Common myeloid progenitor, CD34-positive (primary cell): Measurements from ENCODE around the gene CNOT3.
A peak's percentile ranks its signal among the peaks of the same experiment; 100 is the strongest.
"Not testable (repeated sequence)": the region's sequence is repeated elsewhere in the genome, so short reads cannot be mapped to it uniquely, and the experiment has no call there.

Experiments used
- CTCF ChIA-PET: fragments of 350-600 bp; sonication (Branson Sonifier 250); formaldehyde crosslinking; loops from one replicate; lab custom pipeline; 2021; ENCODE audit warnings: antibody characterized with exemption; lab: Charles Lee
- POLR2A ChIA-PET: fragments of 350-600 bp; sonication (Branson Sonifier 250); formaldehyde crosslinking; loops from one replicate; lab custom pipeline; 2021; ENCODE audit warnings: antibody characterized with exemption; lab: Charles Lee
- DNase-seq, 3 donors: peaks; one replicate each; pipeline versions ENCODE4 v3.0.0 to v3.0.0-alpha.2; 2013
- H3K27ac ChIP-seq, 2 experiments: 1 replicate in 1 of 2; 2 replicates in 1 of 2; pipeline ENCODE4 v1.7.0; 2013; ENCODE audit warnings: inconsistent platforms in 2 of 2, low read length in 2 of 2, mild to moderate bottlenecking in 2 of 2, low read depth in 1 of 2, moderate library complexity in 1 of 2; ENCODE audit not compliant: severe bottlenecking in 2 of 2, insufficient read depth in 1 of 2, poor library complexity in 1 of 2
- H3K27me3 ChIP-seq, 5 experiments: replicated peaks in 2 of 5; 1 replicate in 3 of 5; 2 replicates in 2 of 5; pipeline versions ENCODE4 v1.6.1 to v1.7.0; 2013; ENCODE audit warnings: low read length in 4 of 5, mild to moderate bottlenecking in 2 of 5, moderate library complexity in 2 of 5, inconsistent platforms in 1 of 5; ENCODE audit not compliant: insufficient read depth in 5 of 5, control insufficient read depth in 4 of 5
- H3K36me3 ChIP-seq, 4 experiments: 1 replicate in 2 of 4; 2 replicates in 2 of 4; pipeline versions ENCODE4 v1.6.1 to v1.7.0; 2013; ENCODE audit warnings: low read length in 3 of 4, control low read depth in 1 of 4, mild to moderate bottlenecking in 1 of 4; ENCODE audit not compliant: control insufficient read depth in 4 of 4, insufficient read depth in 4 of 4
- H3K4me1 ChIP-seq, 4 experiments: 1 replicate in 3 of 4; 2 replicates in 1 of 4; pipeline versions ENCODE4 v1.6.1 to v1.7.1; 2013; ENCODE audit warnings: low read length in 3 of 4, mild to moderate bottlenecking in 3 of 4, control low read depth in 1 of 4, inconsistent platforms in 1 of 4, moderate library complexity in 1 of 4; ENCODE audit not compliant: control insufficient read depth in 4 of 4, insufficient read depth in 4 of 4; ENCODE audit errors: control extremely low read depth in 1 of 4
- H3K4me3 ChIP-seq, 7 experiments: 1 replicate in 4 of 7; 2 replicates in 3 of 7; pipeline versions ENCODE4 v1.5.1 to v1.7.0; 2013; ENCODE audit warnings: mild to moderate bottlenecking in 7 of 7, low read length in 6 of 7, moderate library complexity in 6 of 7, inconsistent platforms in 2 of 7, low read depth in 2 of 7, control low read depth in 1 of 7; ENCODE audit not compliant: insufficient read depth in 4 of 7, control insufficient read depth in 1 of 7; ENCODE audit errors: extremely low read depth in 1 of 7
- H3K9me3 ChIP-seq, 5 experiments: 1 replicate in 4 of 5; 2 replicates in 1 of 5; pipeline versions ENCODE4 v1.6.1 to v1.7.1; 2013; ENCODE audit warnings: low read length in 4 of 5, mild to moderate bottlenecking in 2 of 5, inconsistent platforms in 1 of 5, low read depth in 1 of 5, moderate library complexity in 1 of 5; ENCODE audit not compliant: control insufficient read depth in 4 of 5, insufficient read depth in 2 of 5; ENCODE audit errors: control extremely low read depth in 1 of 5
- WGBS: methylation state at CpG from one replicate; pipeline ENCODE4 v1.1.5; 2013; ENCODE audit not compliant: insufficient coverage; 5-methylcytosine and 5-hydroxymethylcytosine counted together

The CNOT3 gene

DNA sequence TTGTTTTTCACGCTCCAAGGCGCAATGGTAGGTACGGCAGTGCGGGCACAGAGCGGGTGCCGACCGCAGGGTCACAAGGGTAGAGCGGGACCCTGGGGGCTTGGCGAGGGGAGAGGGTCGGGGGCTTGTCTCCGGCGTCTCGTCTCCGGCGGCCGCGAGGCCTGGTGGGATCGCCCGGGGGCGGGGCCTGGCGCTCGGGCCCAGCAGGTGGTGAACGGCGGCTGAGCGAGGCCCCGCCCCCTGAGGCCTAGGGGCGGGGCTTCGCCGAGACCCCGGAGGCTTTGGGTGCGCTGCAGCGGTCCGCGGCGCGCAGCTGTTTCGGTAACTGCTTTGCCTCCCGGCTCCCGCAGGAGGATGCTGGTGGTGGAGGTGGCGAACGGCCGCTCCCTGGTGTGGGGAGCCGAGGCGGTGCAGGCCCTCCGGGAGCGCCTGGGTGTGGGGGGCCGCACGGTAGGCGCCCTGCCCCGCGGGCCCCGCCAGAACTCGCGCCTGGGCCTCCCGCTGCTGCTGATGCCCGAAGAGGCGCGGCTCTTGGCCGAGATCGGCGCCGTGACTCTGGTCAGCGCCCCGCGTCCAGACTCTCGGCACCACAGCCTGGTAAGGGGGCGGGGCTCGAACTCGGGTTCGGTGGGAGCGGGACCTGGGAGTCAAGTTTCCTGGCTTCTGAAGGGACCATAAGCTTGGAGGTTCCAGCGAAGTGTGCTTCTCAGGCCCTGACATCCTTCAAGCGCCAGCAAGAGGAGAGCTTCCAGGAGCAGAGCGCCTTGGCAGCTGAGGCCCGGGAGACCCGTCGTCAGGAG lies 53.6 kb downstream of the CNOT3 start, which contains the start of gene TSEN34:
TSEN34 (plus strand) TSS at position 298 of the 800 bp plus-strand sequence; CDS start at position 355, 57 bp downstream.
- Histone ChIP-seq H3K4me3 (peak within 1 kb of the TSS; percentile 67 to 94 (median 81)), H3K36me3 (peaks cover 6 to 34% (median 22%) of the 10 kb centered on the region in 4 experiments), H3K4me1 (peaks cover 4 to 37% (median 32%) of the 10 kb centered on the region in 4 experiments), H3K9me3 (no peaks in the 10 kb centered on the region), H3K27me3 (no peaks in the 10 kb centered on the region), H3K27ac (peak within 1 kb of the TSS; percentile 96 to 98)
- POLR2A ChIA-PET, result interaction anchor here (0.8 to 6.0 kb wide), 5 partner anchors 9 to 19 kb away, joined by 3 to 95 read pairs (median 5); partner anchors contain the start of gene RPS9
- CTCF ChIA-PET, result interaction anchor here (1.3 to 2.7 kb wide), 4 partner anchors 11 to 75 kb away, joined by 3 to 13 read pairs (median 6); no protein-coding TSS in a partner anchor
- peak in 2 of 3 donors; percentile 88 to 92 for DNase-seq
- 0% methylated on average over 58 of the region's 77 CpGs for WGBS

DNA sequence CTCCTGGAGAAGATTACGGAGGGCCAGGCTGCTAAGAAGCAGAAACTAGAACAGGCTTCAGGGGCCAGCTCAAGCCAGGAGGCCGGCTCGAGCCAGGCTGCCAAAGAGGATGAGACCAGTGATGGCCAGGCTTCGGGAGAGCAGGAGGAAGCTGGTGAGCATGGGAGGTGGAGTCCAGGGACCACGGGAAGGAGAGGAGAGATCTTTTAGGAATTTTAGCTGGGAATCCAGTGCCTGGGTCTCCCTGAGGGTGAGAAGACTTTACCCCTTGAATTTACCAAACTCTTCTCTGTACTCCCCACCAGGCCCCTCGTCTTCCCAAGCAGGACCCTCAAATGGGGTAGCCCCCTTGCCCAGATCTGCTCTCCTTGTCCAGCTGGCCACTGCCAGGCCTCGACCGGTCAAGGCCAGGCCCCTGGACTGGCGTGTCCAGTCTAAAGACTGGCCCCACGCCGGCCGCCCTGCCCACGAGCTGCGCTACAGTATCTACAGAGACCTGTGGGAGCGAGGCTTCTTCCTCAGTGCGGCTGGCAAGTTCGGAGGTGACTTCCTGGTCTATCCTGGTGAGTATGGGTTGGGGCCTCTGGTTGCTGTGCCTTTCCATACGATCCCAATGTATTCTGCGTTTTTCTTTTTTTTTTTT lies 54.4 kb downstream of the CNOT3 start:
- ChIA-PET CTCF (interaction anchor here (0.7 to 2.7 kb wide), 5 partner anchors 11 to 74 kb away, joined by 3 to 13 read pairs (median 4); no protein-coding TSS in a partner anchor), POLR2A (interaction anchor here (0.8 to 6.0 kb wide), 5 partner anchors 8 to 18 kb away, joined by 3 to 95 read pairs (median 5); partner anchors contain the start of gene RPS9)
- Histone ChIP-seq H3K27ac (peak overlapping the region; percentile 96 to 98), H3K4me3 (peak overlapping the region; percentile 67 to 94 (median 81)), H3K9me3 (no peaks in the 10 kb centered on the region), H3K36me3 (peaks cover 3 to 27% (median 15%) of the 10 kb centered on the region in 4 experiments), H3K4me1 (peaks cover 4 to 32% (median 30%) of the 10 kb centered on the region in 4 experiments), H3K27me3 (no peaks in the 10 kb centered on the region)
- no peak for DNase-seq
- WGBS, result 70% methylated on average over 17 of the region's 19 CpGs

DNA sequence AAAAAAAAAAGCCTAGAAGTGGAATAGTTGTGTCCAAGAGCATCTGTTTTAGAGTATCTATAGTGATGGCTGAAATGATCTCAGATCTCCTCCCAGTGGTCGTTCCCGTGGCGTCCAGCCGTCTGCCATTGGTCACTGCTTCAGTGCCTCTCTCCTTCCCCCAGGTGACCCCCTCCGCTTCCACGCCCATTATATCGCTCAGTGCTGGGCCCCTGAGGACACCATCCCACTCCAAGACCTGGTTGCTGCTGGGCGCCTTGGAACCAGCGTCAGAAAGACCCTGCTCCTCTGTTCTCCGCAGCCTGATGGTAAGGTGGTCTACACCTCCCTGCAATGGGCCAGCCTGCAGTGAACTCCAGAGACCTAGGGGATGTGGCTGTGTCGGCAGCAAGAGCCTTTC lies 55.4 kb downstream of the CNOT3 start:
- 88% methylated on average over 10 of the region's 11 CpGs for WGBS
- POLR2A ChIA-PET, result no interaction called here
- peaks cover 3 to 23% (median 16%) of the 10 kb centered on the region in 4 experiments for H3K36me3 ChIP-seq
- H3K9me3 ChIP-seq, result no peaks in the 10 kb centered on the region
- peaks cover 0 to 21% (median 20%) of the 10 kb centered on the region in 4 experiments for H3K4me1 ChIP-seq
- CTCF ChIA-PET, result interaction anchor here (0.7 to 2.7 kb wide), 4 partner anchors 10 to 42 kb away, joined by 4 to 13 read pairs (median 6); no protein-coding TSS in a partner anchor
- no peak overlapping the region for H3K27ac ChIP-seq
- H3K27me3 ChIP-seq, result no peaks in the 10 kb centered on the region
- no peak for DNase-seq
- H3K4me3 ChIP-seq, result no peak overlapping the region

DNA sequence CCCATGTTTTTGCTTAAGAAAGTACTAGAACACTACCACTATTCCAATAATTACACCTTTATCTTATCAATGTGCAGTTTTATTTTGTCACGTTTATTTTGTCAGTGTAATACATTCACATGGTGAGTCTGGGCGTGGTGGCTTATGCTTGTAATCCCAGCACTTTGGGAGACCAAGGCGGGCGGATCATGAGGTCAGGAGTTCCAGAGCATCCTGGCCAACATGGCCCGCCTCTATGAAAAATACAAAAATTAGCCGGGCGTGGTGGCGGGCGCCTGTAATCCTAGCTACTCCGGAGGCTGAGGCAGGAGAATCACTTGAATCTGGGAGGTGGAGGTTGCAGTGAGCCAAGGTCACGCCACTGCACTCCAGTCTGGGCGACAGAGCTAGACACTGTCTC lies 56.9 kb downstream of the CNOT3 start:
- Histone ChIP-seq H3K4me1 (peaks cover 0 to 17% (median 14%) of the 10 kb centered on the region in 4 experiments), H3K36me3 (peaks cover 3 to 23% (median 16%) of the 10 kb centered on the region in 4 experiments)
- H3K27ac ChIP-seq, POLR2A ChIA-PET, H3K9me3 ChIP-seq, H3K4me3 ChIP-seq, H3K27me3 ChIP-seq, DNase-seq, CTCF ChIA-PET: not testable (repeated sequence)
- 100% methylated on average over 12 of the region's 12 CpGs for WGBS

DNA sequence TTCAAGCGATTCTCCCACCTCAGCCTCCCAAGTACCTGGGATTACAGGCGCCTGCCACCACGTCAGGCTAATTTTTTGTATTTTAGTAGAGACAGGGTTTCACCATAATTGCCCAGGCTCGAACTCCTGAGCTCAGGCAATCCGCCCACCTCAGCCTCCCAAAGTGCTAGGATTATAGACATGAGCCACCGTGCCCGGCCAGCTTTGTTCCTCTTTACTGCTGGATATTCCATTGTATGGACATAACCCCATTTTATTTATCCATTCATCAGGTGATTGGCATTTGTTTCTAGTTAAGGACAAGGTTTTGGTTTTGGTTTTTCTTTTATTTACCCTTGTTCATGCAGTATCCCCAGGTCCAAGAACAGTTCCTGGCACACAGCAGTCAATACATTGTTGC lies 59.0 kb downstream of the CNOT3 start:
- peaks cover 3 to 27% (median 21%) of the 10 kb centered on the region in 4 experiments for H3K36me3 ChIP-seq
- H3K4me1 ChIP-seq, result peaks cover 3 to 26% (median 20%) of the 10 kb centered on the region in 4 experiments
- ChIA-PET POLR2A (no interaction called here), CTCF (interaction anchor here (1.1 to 1.5 kb wide), 3 partner anchors 9 to 11 kb away, joined by 3 to 5 read pairs (median 4); no protein-coding TSS in a partner anchor)
- DNase-seq, result no peak
- 100% methylated on average over 2 of the region's 7 CpGs for WGBS
- H3K4me3 ChIP-seq, result no peak overlapping the region
- no peaks in the 10 kb centered on the region for H3K27me3 ChIP-seq
- no peak overlapping the region for H3K27ac ChIP-seq
- no peaks in the 10 kb centered on the region for H3K9me3 ChIP-seq

DNA sequence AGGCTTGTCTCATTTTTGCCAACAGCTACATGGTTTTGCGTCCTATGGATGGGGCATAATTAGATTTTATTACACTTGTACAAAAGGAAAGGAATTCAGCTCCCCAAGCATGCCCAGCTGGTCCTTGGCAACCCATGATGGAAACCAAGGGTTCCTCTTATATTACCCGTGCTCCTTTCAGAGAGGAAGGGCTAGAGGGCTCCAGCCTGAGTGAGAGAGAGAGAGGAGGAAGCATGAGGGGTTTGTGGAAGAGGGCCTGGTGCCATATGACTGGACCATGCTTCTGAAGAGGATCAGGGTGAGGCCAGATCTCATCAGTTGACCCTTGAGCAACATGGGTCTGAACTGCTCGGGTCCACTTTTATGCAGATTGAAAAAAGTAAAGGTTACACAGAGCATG lies 59.6 kb downstream of the CNOT3 start:
- H3K9me3 ChIP-seq, result no peaks in the 10 kb centered on the region
- H3K36me3 ChIP-seq, result peaks cover 3 to 32% (median 25%) of the 10 kb centered on the region in 4 experiments
- ChIA-PET CTCF (interaction anchor here (1.1 to 1.5 kb wide), 3 partner anchors 9 to 11 kb away, joined by 3 to 5 read pairs (median 4); no protein-coding TSS in a partner anchor), POLR2A (no interaction called here)
- no peak for DNase-seq
- no peaks in the 10 kb centered on the region for H3K27me3 ChIP-seq
- peaks cover 3 to 26% (median 20%) of the 10 kb centered on the region in 4 experiments for H3K4me1 ChIP-seq
- H3K4me3 ChIP-seq, result no peak overlapping the region
- H3K27ac ChIP-seq, result no peak overlapping the region
- 100% methylated on average over 1 of the region's 3 CpGs for WGBS
